Raji (cell line): ENCODE results near the gene GNG11.

Source experiments
- POLR2A ChIP-seq: IDR thresholded peaks from 2 replicates; pipeline ENCODE4 v1.6.1; 2011; ENCODE audit warnings: low read depth, low read length, control low read depth; ENCODE audit not compliant: insufficient read depth

Gene GNG11

GRCh38 chr7:93968911-93969620 lies 47.5 kb downstream of the GNG11 start:
- no peak for TF ChIP-seq POLR2A

DNA sequence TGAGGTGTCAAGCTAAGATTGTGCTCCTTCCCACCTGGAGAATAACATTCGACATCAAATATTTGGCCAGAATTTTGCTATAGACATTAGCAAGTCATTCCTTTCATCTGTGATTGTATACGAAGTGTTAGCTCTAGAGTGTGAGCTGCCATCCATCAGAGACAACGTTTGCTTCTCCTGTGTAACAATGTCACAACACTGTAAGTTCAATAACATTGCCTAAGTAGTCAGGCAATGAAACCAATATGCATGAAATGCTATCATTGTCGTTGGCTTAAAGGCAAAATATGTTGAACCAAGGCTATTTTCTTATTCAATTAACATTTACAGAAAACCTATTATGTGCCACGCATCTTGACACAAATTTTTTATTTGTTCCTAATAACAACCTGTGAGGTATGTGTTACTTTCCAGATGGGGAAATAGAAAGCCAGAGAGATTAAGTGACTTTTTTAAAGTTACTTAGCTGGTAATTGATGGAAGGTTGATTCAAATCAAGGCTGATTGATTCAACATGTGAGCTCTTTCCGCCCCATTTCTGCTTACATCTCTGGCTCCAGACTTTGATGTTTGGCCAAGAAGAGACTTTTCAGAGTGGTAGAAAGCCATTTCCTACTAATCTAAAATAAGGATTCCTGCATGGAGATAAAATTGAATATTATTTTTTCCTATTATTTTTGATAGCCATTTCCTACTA lies 50.6 kb downstream of the GNG11 start:
- no peak for TF ChIP-seq POLR2A

- TF ChIP-seq POLR2A: no peak
These were observed 51.6 kb downstream of the GNG11 start for GRCh38 chr7:93973134-93973533.

- TF ChIP-seq POLR2A: no peak
These were observed 55.8 kb downstream of the GNG11 start for GRCh38 chr7:93977211-93977950.
